Measurements from ENCODE around the gene RXRB. TPM values are rescaled to one million over a fixed set of nuclear protein-coding genes. Genes with fewer than 3 reads are reported as not detected.
A peak's percentile ranks its signal among the peaks of the same experiment; 100 is the strongest.
"Not testable (repeated sequence)": the region's sequence is repeated elsewhere in the genome, so short reads cannot be mapped to it uniquely, and the experiment has no call there.

Gene RXRB
- total RNA-seq, 1 donor from 2014 or later, result 46.6 TPM

- DNase-seq (no peak), ATAC-seq (no peak)
- Histone ChIP-seq H3K9me3 (peaks cover 8% of the 10 kb centered on the region), H3K4me3 (no peak overlapping the region), H3K4me1 (peaks cover 13% of the 10 kb centered on the region), H3K27ac (no peak overlapping the region), H3K36me3 (no peaks in the 10 kb centered on the region), H3K27me3 (no peaks in the 10 kb centered on the region)
- TF ChIP-seq, protein P1, sequence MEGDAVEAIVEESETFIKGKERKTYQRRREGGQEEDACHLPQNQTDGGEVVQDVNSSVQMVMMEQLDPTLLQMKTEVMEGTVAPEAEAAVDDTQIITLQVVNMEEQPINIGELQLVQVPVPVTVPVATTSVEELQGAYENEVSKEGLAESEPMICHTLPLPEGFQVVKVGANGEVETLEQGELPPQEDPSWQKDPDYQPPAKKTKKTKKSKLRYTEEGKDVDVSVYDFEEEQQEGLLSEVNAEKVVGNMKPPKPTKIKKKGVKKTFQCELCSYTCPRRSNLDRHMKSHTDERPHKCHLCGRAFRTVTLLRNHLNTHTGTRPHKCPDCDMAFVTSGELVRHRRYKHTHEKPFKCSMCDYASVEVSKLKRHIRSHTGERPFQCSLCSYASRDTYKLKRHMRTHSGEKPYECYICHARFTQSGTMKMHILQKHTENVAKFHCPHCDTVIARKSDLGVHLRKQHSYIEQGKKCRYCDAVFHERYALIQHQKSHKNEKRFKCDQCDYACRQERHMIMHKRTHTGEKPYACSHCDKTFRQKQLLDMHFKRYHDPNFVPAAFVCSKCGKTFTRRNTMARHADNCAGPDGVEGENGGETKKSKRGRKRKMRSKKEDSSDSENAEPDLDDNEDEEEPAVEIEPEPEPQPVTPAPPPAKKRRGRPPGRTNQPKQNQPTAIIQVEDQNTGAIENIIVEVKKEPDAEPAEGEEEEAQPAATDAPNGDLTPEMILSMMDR (IDR thresholded peaks at IDR 0.05), result no peak
- intact Hi-C loops (cut with DNase I), result no loop called here
Observed at GRCh38 chr6:33156964-33157363, 43.5 kb downstream of the RXRB start.

DNA sequence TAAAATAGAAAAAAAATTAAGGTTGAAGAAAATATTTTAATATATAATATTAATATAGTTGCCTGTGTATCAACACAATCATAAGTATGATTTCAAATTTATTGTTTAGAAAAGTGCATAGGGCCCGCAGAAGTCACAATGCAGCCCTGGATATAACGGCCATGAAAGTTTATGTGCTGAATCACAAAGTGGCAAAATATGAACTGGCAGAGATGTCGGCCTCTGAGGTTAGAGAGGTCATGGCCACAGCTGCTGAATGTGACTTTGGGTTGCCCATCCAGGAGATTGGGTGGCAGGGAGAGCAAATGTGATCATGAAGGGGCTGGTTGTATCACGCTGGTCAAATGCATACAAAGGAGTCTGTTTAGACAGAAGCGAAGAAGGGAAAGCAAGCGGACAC, 43.9 kb downstream of the RXRB start:
- intact Hi-C loops (cut with DNase I), result no loop called here
- no peaks in the 10 kb centered on the region for H3K27me3 ChIP-seq
- ATAC-seq, result no peak
- peaks cover 9% of the 10 kb centered on the region for H3K4me1 ChIP-seq
- H3K4me3 ChIP-seq, result no peak overlapping the region
- H3K27ac ChIP-seq, result no peak overlapping the region
- TF ChIP-seq, protein P1 (IDR thresholded peaks at IDR 0.05), result no peak
- no peaks in the 10 kb centered on the region for H3K36me3 ChIP-seq
- DNase-seq, result no peak
- peaks cover 8% of the 10 kb centered on the region for H3K9me3 ChIP-seq

- DNase-seq, result no peak
- H3K9me3 ChIP-seq, result peaks cover 8% of the 10 kb centered on the region
- TF ChIP-seq, protein P1 (IDR thresholded peaks at IDR 0.05), result no peak
- no peak overlapping the region for H3K4me3 ChIP-seq
- no peak for ATAC-seq
- peaks cover 4% of the 10 kb centered on the region for H3K27me3 ChIP-seq
- no peak overlapping the region for H3K27ac ChIP-seq
- intact Hi-C loops (cut with DNase I), result no loop called here
- no peaks in the 10 kb centered on the region for H3K36me3 ChIP-seq
- no peaks in the 10 kb centered on the region for H3K4me1 ChIP-seq
Observed at GRCh38 chr6:33154349-33154748, 46.1 kb downstream of the RXRB start.

DNA sequence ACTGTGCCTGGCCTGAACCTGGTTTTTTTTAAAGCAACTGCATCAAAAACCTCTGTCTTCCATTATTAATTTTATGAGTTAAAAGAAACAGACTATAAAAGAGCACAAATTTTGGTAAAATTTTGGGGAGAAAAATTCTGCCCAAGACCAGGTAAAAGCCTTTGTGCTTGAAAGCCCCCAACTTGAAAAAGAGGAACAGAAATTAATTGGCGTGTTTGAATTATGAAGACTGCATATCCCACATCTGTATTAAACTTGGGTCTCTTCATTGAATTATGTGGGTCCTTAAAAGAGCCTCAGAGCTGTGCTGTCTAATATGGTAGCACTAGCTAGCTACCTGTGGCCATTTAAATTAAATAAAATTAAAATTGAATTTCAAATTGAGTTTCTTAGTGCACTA, 49.4 kb downstream of the RXRB start:
- no peaks in the 10 kb centered on the region for H3K36me3 ChIP-seq
- H3K4me1 ChIP-seq, result no peaks in the 10 kb centered on the region

GRCh38 chr6:33150560-33150959, 49.9 kb downstream of the RXRB start:
- H3K4me3 ChIP-seq; H3K4me1 ChIP-seq; H3K27ac ChIP-seq; H3K27me3 ChIP-seq; H3K36me3 ChIP-seq; DNase-seq; H3K9me3 ChIP-seq; ATAC-seq; intact Hi-C loops (cut with DNase I): not testable (repeated sequence)

More for the DNA sequence above, 49.4 kb downstream of the RXRB start:
- Histone ChIP-seq H3K27ac (no peak overlapping the region), H3K9me3 (peaks cover 8% of the 10 kb centered on the region), H3K27me3 (peaks cover 10% of the 10 kb centered on the region), H3K4me3 (no peak overlapping the region)
- no peak for ATAC-seq
- intact Hi-C loops (cut with DNase I), result no loop called here
- no peak for DNase-seq
- TF ChIP-seq, protein P1 (IDR thresholded peaks at IDR 0.05), result no peak

DNA sequence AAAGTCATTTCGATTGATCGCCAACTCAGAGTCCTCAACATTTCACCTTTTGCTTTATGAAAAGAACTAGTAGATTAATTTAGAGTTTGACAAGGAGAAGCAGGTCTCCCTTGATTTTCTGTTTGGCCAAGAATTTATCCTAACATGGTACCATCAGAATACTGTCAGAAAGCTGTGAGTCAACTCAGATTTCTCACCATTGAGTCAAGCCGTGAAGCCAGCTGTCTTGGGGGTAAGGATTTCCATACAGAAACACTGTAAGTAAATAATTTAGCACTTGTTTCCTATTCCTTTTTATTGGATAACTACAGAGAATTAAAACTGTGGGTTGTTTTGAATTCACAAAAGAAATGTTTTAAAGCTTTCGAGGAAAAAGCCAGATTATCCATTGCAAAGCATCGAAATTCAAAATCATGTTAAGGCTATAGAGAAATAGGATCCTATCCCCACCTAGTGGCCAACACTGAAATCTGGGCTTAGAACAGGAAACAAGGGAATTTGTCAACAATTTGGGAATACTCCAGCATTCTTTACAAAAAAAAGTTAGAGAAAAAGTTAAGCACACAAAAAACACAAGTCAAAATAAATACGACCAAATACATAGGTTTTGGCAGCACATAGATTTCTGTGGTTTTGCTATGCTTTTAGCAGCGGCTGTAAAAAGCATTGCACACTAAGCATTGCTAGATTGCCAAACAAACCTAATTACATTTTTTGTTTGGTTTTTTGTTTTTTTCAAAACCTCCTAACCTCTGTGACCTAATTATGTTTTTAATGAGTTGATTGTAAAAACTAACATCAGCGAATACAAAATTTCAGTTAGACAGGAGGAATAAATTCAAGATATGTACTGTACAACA, 52.4 kb downstream of the RXRB start:
- TF ChIP-seq, protein P1 (IDR thresholded peaks at IDR 0.05), result peak; percentile 80
- ATAC-seq, result peak; percentile 54
- Histone ChIP-seq H3K36me3 (no peaks in the 10 kb centered on the region), H3K4me1 (no peaks in the 10 kb centered on the region), H3K4me3 (no peak overlapping the region), H3K27ac (no peak overlapping the region), H3K9me3 (peaks cover 8% of the 10 kb centered on the region), H3K27me3 (peaks cover 15% of the 10 kb centered on the region)
- DNase-seq, result no peak
- intact Hi-C loops (cut with DNase I), result no loop called here
